ENCODE data around the gene BRIP1.

GRCh38 chr17:61805399-61805798, 57.9 kb downstream of the BRIP1 start:
- TF ChIP-seq CTCF (conservative IDR thresholded peaks at IDR 0.05; ENCODE audit: low read depth in 2 of 2) = no peak
- TF ChIP-seq EZH2 (IDR thresholded peaks at IDR 0.05; ENCODE audit: low read depth, unreplicated experiment) = no peak
- no peak for TF ChIP-seq CREB1 (CRISPR knock-in tag; IDR thresholded peaks at IDR 0.05; ENCODE audit: low read depth)
- no peak for TF ChIP-seq POLR2AphosphoS5 (IDR thresholded peaks at IDR 0.05; ENCODE audit: low read depth)
- TF ChIP-seq EZH2phosphoT487 (IDR thresholded peaks at IDR 0.05; ENCODE audit: unreplicated experiment) = no peak
- no peak for TF ChIP-seq ETS1 (IDR thresholded peaks at IDR 0.05)
- TF ChIP-seq REST (IDR thresholded peaks at IDR 0.05; ENCODE audit: unreplicated experiment) = no peak

Measured in GM23338 (cell line).